ENCODE results near the gene CENPO.
"Not testable (repeated sequence)": the region's sequence is repeated elsewhere in the genome, so short reads cannot be mapped to it uniquely, and the experiment has no call there.

The CENPO gene

GRCh38 chr2:24824966-24825882, 32.0 kb downstream of the CENPO start:
- DNase-seq = peak; percentile 26

GRCh38 chr2:24825883-24826772, 32.9 kb downstream of the CENPO start:
- DNase-seq = no peak

- DNase-seq = no peak
Measured at GRCh38 chr2:24826773-24827145, 33.5 kb downstream of the CENPO start.

- peak; percentile 66 for DNase-seq
Measured at GRCh38 chr2:24827321-24828237, 34.4 kb downstream of the CENPO start.

- DNase-seq = no peak
Measured at GRCh38 chr2:24828238-24828996, 35.2 kb downstream of the CENPO start.

GRCh38 chr2:24830351-24830750, 37.1 kb downstream of the CENPO start:
- no peak for DNase-seq

- DNase-seq = no peak
Measured at GRCh38 chr2:24830786-24831185, 37.6 kb downstream of the CENPO start.

GRCh38 chr2:24831221-24832072, 38.2 kb downstream of the CENPO start:
- no peak for DNase-seq

GRCh38 chr2:24832073-24832461, 38.8 kb downstream of the CENPO start:
- no peak for DNase-seq

GRCh38 chr2:24832521-24832920, 39.3 kb downstream of the CENPO start:
- no peak for DNase-seq

GRCh38 chr2:24832931-24833701, 39.9 kb downstream of the CENPO start:
- DNase-seq = no peak

GRCh38 chr2:24833821-24834732, 40.9 kb downstream of the CENPO start:
- DNase-seq = no peak

GRCh38 chr2:24834733-24835395, 41.6 kb downstream of the CENPO start:
- DNase-seq = no peak

GRCh38 chr2:24835411-24835810, 42.2 kb downstream of the CENPO start:
- DNase-seq = not testable (repeated sequence)

- no peak for DNase-seq
Measured at GRCh38 chr2:24836206-24836605, 43.0 kb downstream of the CENPO start.

GRCh38 chr2:24836706-24837105, 43.5 kb downstream of the CENPO start:
- no peak for DNase-seq

- DNase-seq = no peak
Measured at GRCh38 chr2:24837996-24838513, 44.8 kb downstream of the CENPO start.

GRCh38 chr2:24838541-24838940, 45.3 kb downstream of the CENPO start:
- DNase-seq = no peak
